Measurements from ENCODE around the gene ZNF677. TPM values are rescaled to one million over a fixed set of nuclear protein-coding genes. Genes with fewer than 3 reads are reported as not detected.
"Not testable (repeated sequence)": the region's sequence is repeated elsewhere in the genome, so short reads cannot be mapped to it uniquely, and the experiment has no call there.

ZNF677 gene
- total RNA-seq (2021; ENCODE audit: unreplicated experiment) (32.8 TPM), Bru-seq, nascent RNA (percentile 76 among the genes with signal in this experiment), BruChase-seq, experiment 1, labeled RNA remaining after a 2-hour chase (percentile 83 among the genes with signal in this experiment), BruChase-seq, experiment 2, labeled RNA remaining after a 6-hour chase (percentile 89 among the genes with signal in this experiment)
- 15.8 TPM for polyA plus RNA-seq (2012; ENCODE audit: insufficient read length)
- long read RNA-seq, partial matches to known transcripts = 1 of 21 reads
- long read RNA-seq, other reads (novel, unspliced or antisense) = 8 of 21 reads

DNA sequence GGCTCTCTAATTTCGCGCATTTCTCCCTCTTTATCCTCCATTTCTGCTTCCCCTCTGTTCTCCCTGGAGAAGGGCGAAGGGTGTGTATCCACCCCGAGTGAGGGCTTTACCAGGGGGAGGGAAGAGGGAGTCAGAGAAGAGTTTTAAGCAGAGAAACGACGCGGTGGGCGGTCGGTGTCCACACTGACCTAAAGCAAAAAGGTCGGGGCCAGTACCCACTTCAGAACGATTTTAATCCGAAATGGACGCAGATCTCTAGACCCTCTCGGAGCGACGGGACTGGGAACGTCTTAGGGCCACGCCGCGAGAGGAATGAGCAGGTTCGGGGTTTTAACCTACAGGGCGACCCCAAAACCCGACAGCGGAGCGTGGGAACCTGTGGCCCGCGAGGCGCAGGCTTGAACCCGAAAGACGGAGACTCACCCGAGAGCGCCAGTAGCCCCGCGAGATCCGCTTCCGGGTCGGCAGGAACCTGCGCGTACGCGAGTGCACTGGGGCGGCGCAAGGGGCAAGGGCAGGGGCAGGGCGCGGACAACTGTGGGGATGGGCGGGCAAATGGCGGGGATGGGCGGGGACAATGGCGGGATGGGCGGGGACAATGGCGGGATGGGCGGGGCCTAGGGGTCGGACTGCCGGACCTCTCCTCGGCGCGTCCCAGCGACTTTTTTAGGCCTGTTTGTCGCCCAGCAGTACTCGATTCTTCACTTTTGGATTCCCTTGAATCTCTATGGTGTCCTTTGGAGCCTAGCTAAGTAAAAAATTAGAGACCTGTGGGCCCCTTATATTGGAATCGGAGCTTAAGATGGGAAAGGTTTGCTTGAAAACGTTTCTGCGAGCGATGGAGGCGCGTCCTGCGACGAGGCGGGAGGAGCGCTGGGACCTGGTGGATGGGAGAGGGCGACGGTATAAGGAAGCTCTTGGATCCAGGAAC lies at the start of gene ZNF677:
ZNF677 (minus strand) TSS at position 463 of the 931 bp plus-strand sequence. CDS start 3,323 bp downstream, outside the sequence.
- ChIA-PET CTCF (no interaction called here), POLR2A (interaction anchor here (0.5 kb wide), 1 partner anchor 452 kb away, joined by 8 read pairs; no protein-coding TSS in a partner anchor)
- BruUV-seq (replicated peaks) = TSS peak; percentile 83
- H3K4me1 ChIP-seq (ENCODE audit: control insufficient read depth, insufficient read depth, low read length) = no peaks in the 10 kb centered on the region
- peaks cover 40% of the 10 kb centered on the region for H3K9me3 ChIP-seq (ENCODE audit: control insufficient read depth, insufficient read depth, low read depth, low read length)
- peak; percentile 99 for ATAC-seq
- H3K4me3 ChIP-seq (ENCODE audit: low read depth in 2 of 2, low read length in 2 of 2) = peak within 1 kb of the TSS; percentile 71 to 72
- peak within 1 kb of the TSS; percentile 84 for H3K27ac ChIP-seq (ENCODE audit: low read length)
- intact Hi-C loops (cut with micrococcal nuclease; ENCODE audit: unreplicated experiment) (no loop called here), in situ Hi-C loops (cut with HindIII; ENCODE audit: low pct_unique_long_range_greater_than_20kb, low sequenced_read_pairs) (no loop called here)
- peak; percentile 32 for DNase-seq (ENCODE audit: low read depth, low spot score)
- H3K27me3 ChIP-seq (ENCODE audit: control insufficient read depth, insufficient read depth, low read length) = no peaks in the 10 kb centered on the region
- TF ChIP-seq, protein P1, sequence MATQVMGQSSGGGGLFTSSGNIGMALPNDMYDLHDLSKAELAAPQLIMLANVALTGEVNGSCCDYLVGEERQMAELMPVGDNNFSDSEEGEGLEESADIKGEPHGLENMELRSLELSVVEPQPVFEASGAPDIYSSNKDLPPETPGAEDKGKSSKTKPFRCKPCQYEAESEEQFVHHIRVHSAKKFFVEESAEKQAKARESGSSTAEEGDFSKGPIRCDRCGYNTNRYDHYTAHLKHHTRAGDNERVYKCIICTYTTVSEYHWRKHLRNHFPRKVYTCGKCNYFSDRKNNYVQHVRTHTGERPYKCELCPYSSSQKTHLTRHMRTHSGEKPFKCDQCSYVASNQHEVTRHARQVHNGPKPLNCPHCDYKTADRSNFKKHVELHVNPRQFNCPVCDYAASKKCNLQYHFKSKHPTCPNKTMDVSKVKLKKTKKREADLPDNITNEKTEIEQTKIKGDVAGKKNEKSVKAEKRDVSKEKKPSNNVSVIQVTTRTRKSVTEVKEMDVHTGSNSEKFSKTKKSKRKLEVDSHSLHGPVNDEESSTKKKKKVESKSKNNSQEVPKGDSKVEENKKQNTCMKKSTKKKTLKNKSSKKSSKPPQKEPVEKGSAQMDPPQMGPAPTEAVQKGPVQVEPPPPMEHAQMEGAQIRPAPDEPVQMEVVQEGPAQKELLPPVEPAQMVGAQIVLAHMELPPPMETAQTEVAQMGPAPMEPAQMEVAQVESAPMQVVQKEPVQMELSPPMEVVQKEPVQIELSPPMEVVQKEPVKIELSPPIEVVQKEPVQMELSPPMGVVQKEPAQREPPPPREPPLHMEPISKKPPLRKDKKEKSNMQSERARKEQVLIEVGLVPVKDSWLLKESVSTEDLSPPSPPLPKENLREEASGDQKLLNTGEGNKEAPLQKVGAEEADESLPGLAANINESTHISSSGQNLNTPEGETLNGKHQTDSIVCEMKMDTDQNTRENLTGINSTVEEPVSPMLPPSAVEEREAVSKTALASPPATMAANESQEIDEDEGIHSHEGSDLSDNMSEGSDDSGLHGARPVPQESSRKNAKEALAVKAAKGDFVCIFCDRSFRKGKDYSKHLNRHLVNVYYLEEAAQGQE (IDR thresholded peaks at IDR 0.05; ENCODE audit: insufficient read depth in 1 of 2, low read depth in 2 of 2, low read length in 1 of 2) = no peak
- TF ChIP-seq SIN3A (IDR thresholded peaks at IDR 0.05; ENCODE audit: borderline replicate concordance, insufficient read depth, low read depth, low read length) (0 out of 2 replicates have a peak, but pooled peaks have one; percentile 51), TCF7L2 (IDR thresholded peaks at IDR 0.05; ENCODE audit: low read depth, low read length) (no peak), POLR2AphosphoS5 (IDR thresholded peaks at IDR 0.05; ENCODE audit: low read depth, low read length) (peak; percentile 81)
- TF ChIP-seq, protein P2, sequence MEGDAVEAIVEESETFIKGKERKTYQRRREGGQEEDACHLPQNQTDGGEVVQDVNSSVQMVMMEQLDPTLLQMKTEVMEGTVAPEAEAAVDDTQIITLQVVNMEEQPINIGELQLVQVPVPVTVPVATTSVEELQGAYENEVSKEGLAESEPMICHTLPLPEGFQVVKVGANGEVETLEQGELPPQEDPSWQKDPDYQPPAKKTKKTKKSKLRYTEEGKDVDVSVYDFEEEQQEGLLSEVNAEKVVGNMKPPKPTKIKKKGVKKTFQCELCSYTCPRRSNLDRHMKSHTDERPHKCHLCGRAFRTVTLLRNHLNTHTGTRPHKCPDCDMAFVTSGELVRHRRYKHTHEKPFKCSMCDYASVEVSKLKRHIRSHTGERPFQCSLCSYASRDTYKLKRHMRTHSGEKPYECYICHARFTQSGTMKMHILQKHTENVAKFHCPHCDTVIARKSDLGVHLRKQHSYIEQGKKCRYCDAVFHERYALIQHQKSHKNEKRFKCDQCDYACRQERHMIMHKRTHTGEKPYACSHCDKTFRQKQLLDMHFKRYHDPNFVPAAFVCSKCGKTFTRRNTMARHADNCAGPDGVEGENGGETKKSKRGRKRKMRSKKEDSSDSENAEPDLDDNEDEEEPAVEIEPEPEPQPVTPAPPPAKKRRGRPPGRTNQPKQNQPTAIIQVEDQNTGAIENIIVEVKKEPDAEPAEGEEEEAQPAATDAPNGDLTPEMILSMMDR (IDR thresholded peaks at IDR 0.05) = no peak
- no peaks in the 10 kb centered on the region for H3K36me3 ChIP-seq (ENCODE audit: control insufficient read depth, insufficient read depth, low read length)

DNA sequence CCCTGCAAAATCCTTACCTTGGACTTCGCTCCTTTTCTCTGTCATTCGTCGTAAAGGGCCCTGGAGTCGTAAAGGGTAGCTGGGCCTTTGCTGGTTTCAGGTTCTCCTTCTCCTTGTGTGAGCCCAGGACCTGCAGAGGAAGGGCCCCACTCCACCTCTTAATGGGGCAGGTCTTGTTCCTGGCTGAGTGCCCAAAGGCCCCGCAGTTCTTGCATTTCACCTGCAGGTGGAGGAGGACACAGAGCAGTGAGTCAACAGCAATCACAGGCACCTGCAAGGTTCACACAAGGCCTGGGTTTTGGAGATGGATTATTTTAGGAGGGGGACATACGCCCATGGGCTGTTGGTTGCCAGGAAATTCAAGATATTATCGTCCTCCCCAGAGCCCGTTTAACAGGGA lies 46.7 kb upstream of the ZNF677 start:
- ATAC-seq; H3K4me1 ChIP-seq (ENCODE audit: control insufficient read depth, insufficient read depth, low read length); intact Hi-C loops (cut with micrococcal nuclease; ENCODE audit: unreplicated experiment); H3K9me3 ChIP-seq (ENCODE audit: control insufficient read depth, insufficient read depth, low read depth, low read length); H3K4me3 ChIP-seq (ENCODE audit: low read depth in 2 of 2, low read length in 2 of 2); H3K36me3 ChIP-seq (ENCODE audit: control insufficient read depth, insufficient read depth, low read length); H3K27me3 ChIP-seq (ENCODE audit: control insufficient read depth, insufficient read depth, low read length); BruUV-seq (replicated peaks); DNase-seq (ENCODE audit: low read depth, low spot score); POLR2A ChIA-PET; in situ Hi-C loops (cut with HindIII; ENCODE audit: low pct_unique_long_range_greater_than_20kb, low sequenced_read_pairs); CTCF ChIA-PET; H3K27ac ChIP-seq (ENCODE audit: low read length): not testable (repeated sequence)
